ENCODE measurements around the gene ADAR.

ADAR gene

GRCh38 chr1:154614901-154615300 lies 6.9 kb upstream of the ADAR start:
- no peak for DNase-seq (ENCODE audit: low spot score)

GRCh38 chr1:154614247-154614646 lies 6.3 kb upstream of the ADAR start:
- no peak for DNase-seq (ENCODE audit: low spot score)

- DNase-seq (ENCODE audit: low spot score) = no peak
Observed at GRCh38 chr1:154611150-154611862, 3.3 kb upstream of the ADAR start.

GRCh38 chr1:154609398-154610380 lies 1.7 kb upstream of the ADAR start:
- DNase-seq (ENCODE audit: low spot score) = peak; percentile 58

GRCh38 chr1:154608397-154609270 lies 648 bp upstream of the ADAR start:
- DNase-seq (ENCODE audit: low spot score) = no peak

- DNase-seq (ENCODE audit: low spot score) = no peak
Observed at GRCh38 chr1:154607106-154607608, 829 bp downstream of the ADAR start.

- no peak for DNase-seq (ENCODE audit: low spot score)
Observed at GRCh38 chr1:154605534-154605933, 2.5 kb downstream of the ADAR start.

GRCh38 chr1:154603317-154603716 lies 4.7 kb downstream of the ADAR start:
- DNase-seq (ENCODE audit: low spot score) = no peak

- no peak for DNase-seq (ENCODE audit: low spot score)
Observed at GRCh38 chr1:154599658-154600057, 8.3 kb downstream of the ADAR start.

- no peak for DNase-seq (ENCODE audit: low spot score)
Observed at GRCh38 chr1:154598871-154599635, 8.9 kb downstream of the ADAR start.

- no peak for DNase-seq (ENCODE audit: low spot score)
Observed at GRCh38 chr1:154595621-154596020, 12.4 kb downstream of the ADAR start.

- DNase-seq (ENCODE audit: low spot score) = no peak
Observed at GRCh38 chr1:154594811-154595210, 13.2 kb downstream of the ADAR start.

- no peak for DNase-seq (ENCODE audit: low spot score)
Observed at GRCh38 chr1:154593390-154593789, 14.6 kb downstream of the ADAR start.

- no peak for DNase-seq (ENCODE audit: low spot score)
Observed at GRCh38 chr1:154591206-154591605, 16.8 kb downstream of the ADAR start.

- no peak for DNase-seq (ENCODE audit: low spot score)
Observed at GRCh38 chr1:154590756-154591155, 17.2 kb downstream of the ADAR start.

- no peak for DNase-seq (ENCODE audit: low spot score)
Observed at GRCh38 chr1:154589780-154590179, 18.2 kb downstream of the ADAR start.

- no peak for DNase-seq (ENCODE audit: low spot score)
Observed at GRCh38 chr1:154586641-154587040, 21.3 kb downstream of the ADAR start.

- no peak for DNase-seq (ENCODE audit: low spot score)
Observed at GRCh38 chr1:154586231-154586630, 21.8 kb downstream of the ADAR start.

- no peak for DNase-seq (ENCODE audit: low spot score)
Observed at GRCh38 chr1:154584267-154584994, 23.6 kb downstream of the ADAR start.

GRCh38 chr1:154583773-154584172 lies 24.2 kb downstream of the ADAR start:
- DNase-seq (ENCODE audit: low spot score) = no peak

Data from CD4-positive, alpha-beta T cell treated with Interleukin-15 for 4 hours (primary cell).